ENCODE measurements around the gene GRN.

The GRN gene

DNA sequence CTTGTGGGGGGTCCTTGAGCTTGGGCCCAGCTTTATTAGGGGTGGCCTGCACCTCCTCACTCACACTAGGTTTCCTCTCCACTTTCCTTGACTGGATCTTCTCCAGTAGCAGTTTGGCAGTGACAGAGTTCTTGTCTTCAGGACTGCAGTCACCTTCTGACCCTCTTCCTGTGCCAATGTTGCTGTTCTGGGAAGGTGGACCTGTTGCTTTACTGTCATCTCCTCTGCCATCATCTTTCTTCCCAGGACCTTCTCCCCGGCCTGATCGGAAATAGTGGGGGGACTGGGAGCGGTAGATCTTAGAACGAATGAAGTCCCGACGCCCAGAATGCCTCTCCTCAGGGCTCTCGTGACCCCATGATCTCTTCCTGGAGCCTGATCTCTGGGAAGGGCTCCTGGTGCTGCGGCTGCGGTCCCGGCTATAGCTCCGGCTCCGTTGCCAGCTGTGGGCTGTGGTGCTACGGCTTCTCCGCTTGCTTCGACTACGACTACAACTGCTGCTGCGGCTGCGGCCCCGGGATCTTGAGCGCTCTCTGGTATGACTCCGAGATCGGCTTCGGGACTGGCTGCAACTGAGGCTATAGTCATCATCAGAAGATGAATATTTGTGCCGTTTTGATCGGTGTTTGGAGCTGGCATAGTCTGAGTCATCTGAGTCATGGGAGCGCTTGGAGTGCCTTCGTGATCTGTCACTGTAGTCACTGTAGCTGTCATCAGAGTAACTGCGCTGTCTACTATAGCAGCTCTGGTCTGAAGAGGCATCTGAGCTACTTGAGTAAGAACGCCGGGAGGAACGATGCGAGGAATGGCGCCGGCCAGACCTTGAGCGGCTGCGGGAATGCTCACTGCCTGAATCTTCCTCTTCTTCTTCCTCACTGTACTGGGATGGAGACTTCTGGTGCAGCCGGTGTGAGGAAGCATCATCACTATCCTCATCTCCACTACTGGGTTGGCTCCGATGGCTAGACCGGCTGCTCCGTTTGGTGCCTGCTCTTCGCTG lies 53.9 kb downstream of the GRN start:
- H3K9me2 ChIP-seq (ENCODE audit: low read depth, low read length) = no peaks in the 10 kb centered on the region
- H3K9me3 ChIP-seq (ENCODE audit: low read length) = no peaks in the 10 kb centered on the region
- no peak overlapping the region for H3K27ac ChIP-seq (ENCODE audit: low read depth, low read length, poor library complexity, severe bottlenecking)
- H3K9ac ChIP-seq (ENCODE audit: low read length) = no peak overlapping the region
- no peak overlapping the region for H3K4me2 ChIP-seq (ENCODE audit: low read length)
- no peak overlapping the region for H2AFZ ChIP-seq (ENCODE audit: low read length)
- no peaks in the 10 kb centered on the region for H3F3A ChIP-seq (ENCODE audit: insufficient read depth, low read length)
- H3K36me3 ChIP-seq (ENCODE audit: insufficient read depth, low read length) = peaks cover 59% of the 10 kb centered on the region
- no peak for TF ChIP-seq EZH2 (IDR thresholded peaks at IDR 0.05; ENCODE audit: borderline replicate concordance, low read length)
- TF ChIP-seq, protein P1, sequence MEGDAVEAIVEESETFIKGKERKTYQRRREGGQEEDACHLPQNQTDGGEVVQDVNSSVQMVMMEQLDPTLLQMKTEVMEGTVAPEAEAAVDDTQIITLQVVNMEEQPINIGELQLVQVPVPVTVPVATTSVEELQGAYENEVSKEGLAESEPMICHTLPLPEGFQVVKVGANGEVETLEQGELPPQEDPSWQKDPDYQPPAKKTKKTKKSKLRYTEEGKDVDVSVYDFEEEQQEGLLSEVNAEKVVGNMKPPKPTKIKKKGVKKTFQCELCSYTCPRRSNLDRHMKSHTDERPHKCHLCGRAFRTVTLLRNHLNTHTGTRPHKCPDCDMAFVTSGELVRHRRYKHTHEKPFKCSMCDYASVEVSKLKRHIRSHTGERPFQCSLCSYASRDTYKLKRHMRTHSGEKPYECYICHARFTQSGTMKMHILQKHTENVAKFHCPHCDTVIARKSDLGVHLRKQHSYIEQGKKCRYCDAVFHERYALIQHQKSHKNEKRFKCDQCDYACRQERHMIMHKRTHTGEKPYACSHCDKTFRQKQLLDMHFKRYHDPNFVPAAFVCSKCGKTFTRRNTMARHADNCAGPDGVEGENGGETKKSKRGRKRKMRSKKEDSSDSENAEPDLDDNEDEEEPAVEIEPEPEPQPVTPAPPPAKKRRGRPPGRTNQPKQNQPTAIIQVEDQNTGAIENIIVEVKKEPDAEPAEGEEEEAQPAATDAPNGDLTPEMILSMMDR (IDR thresholded peaks at IDR 0.05; ENCODE audit: low read length) = no peak
- no peak overlapping the region for H3K4me3 ChIP-seq (ENCODE audit: low read depth, low read length, poor library complexity, severe bottlenecking)
- H4K20me1 ChIP-seq (ENCODE audit: insufficient read depth, low read length) = no peaks in the 10 kb centered on the region
- H3K27me3 ChIP-seq (ENCODE audit: insufficient read depth, low read length) = no peaks in the 10 kb centered on the region
- no peaks in the 10 kb centered on the region for H3K79me2 ChIP-seq (ENCODE audit: insufficient read depth, low read length)
- H3K4me1 ChIP-seq (ENCODE audit: insufficient read depth, low read length, severe bottlenecking) = no peaks in the 10 kb centered on the region

DNA sequence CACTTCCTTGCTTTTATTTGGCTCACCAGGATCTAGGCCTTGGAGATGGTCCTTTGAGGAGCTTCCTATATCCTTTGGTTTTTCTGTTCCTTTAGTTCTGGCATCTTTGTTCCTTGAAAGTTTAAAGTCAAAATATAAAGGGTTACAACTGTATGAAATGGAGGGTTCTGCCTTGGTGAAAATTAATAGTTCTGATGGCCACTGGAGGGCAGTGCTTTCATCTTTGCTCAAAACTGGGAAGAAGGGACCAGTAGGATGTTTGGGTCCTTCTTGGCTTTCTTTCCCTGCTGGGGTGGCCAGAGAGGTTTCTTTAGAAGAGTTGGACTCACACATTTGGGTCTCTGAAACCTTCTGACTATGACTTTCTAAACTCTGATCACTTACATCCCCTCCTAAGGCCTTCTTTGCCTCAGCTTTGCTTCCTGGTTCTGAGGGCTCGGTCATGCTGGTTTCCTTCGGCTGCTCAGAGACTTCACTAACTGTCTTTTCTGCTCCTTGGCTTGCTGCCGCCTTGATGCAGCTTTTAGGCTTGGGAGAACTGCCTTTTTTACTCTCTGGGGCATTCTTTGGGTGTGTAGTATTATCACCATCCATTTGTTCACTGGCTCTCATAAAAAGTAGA lies 55.2 kb downstream of the GRN start:
- no peaks in the 10 kb centered on the region for H3K4me1 ChIP-seq (ENCODE audit: insufficient read depth, low read length, severe bottlenecking)
- no peak overlapping the region for H3K4me2 ChIP-seq (ENCODE audit: low read length)
- H3K27me3 ChIP-seq (ENCODE audit: insufficient read depth, low read length) = no peaks in the 10 kb centered on the region
- H3F3A ChIP-seq (ENCODE audit: insufficient read depth, low read length) = no peaks in the 10 kb centered on the region
- H3K79me2 ChIP-seq (ENCODE audit: insufficient read depth, low read length) = no peaks in the 10 kb centered on the region
- no peak overlapping the region for H3K9ac ChIP-seq (ENCODE audit: low read length)
- H2AFZ ChIP-seq (ENCODE audit: low read length) = no peak overlapping the region
- H3K36me3 ChIP-seq (ENCODE audit: insufficient read depth, low read length) = peaks cover 66% of the 10 kb centered on the region
- no peaks in the 10 kb centered on the region for H3K9me3 ChIP-seq (ENCODE audit: low read length)
- TF ChIP-seq, protein P1 (IDR thresholded peaks at IDR 0.05; ENCODE audit: low read length) = peak; percentile 70
- no peak for TF ChIP-seq EZH2 (IDR thresholded peaks at IDR 0.05; ENCODE audit: borderline replicate concordance, low read length)
- no peak overlapping the region for H3K4me3 ChIP-seq (ENCODE audit: low read depth, low read length, poor library complexity, severe bottlenecking)
- H4K20me1 ChIP-seq (ENCODE audit: insufficient read depth, low read length) = no peaks in the 10 kb centered on the region
- no peaks in the 10 kb centered on the region for H3K9me2 ChIP-seq (ENCODE audit: low read depth, low read length)
- no peak overlapping the region for H3K27ac ChIP-seq (ENCODE audit: low read depth, low read length, poor library complexity, severe bottlenecking)

Data from OCI-LY1 (cell line).